Activated CD4-positive, alpha-beta T cell treated with anti-CD3 and anti-CD28 coated beads, Interleukin-2, amount 50 U/mL, for 4 hours (primary cell): ENCODE results near the gene SNAP91.
"Not testable (repeated sequence)": the region's sequence is repeated elsewhere in the genome, so short reads cannot be mapped to it uniquely, and the experiment has no call there.

Source experiments
- DNase-seq, 2 experiments: peaks; one replicate each; pipeline ENCODE4 v3.0.0-alpha.2; 2020

The SNAP91 gene, protein sequence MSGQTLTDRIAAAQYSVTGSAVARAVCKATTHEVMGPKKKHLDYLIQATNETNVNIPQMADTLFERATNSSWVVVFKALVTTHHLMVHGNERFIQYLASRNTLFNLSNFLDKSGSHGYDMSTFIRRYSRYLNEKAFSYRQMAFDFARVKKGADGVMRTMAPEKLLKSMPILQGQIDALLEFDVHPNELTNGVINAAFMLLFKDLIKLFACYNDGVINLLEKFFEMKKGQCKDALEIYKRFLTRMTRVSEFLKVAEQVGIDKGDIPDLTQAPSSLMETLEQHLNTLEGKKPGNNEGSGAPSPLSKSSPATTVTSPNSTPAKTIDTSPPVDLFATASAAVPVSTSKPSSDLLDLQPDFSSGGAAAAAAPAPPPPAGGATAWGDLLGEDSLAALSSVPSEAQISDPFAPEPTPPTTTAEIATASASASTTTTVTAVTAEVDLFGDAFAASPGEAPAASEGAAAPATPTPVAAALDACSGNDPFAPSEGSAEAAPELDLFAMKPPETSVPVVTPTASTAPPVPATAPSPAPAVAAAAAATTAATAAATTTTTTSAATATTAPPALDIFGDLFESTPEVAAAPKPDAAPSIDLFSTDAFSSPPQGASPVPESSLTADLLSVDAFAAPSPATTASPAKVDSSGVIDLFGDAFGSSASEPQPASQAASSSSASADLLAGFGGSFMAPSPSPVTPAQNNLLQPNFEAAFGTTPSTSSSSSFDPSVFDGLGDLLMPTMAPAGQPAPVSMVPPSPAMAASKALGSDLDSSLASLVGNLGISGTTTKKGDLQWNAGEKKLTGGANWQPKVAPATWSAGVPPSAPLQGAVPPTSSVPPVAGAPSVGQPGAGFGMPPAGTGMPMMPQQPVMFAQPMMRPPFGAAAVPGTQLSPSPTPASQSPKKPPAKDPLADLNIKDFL

DNA sequence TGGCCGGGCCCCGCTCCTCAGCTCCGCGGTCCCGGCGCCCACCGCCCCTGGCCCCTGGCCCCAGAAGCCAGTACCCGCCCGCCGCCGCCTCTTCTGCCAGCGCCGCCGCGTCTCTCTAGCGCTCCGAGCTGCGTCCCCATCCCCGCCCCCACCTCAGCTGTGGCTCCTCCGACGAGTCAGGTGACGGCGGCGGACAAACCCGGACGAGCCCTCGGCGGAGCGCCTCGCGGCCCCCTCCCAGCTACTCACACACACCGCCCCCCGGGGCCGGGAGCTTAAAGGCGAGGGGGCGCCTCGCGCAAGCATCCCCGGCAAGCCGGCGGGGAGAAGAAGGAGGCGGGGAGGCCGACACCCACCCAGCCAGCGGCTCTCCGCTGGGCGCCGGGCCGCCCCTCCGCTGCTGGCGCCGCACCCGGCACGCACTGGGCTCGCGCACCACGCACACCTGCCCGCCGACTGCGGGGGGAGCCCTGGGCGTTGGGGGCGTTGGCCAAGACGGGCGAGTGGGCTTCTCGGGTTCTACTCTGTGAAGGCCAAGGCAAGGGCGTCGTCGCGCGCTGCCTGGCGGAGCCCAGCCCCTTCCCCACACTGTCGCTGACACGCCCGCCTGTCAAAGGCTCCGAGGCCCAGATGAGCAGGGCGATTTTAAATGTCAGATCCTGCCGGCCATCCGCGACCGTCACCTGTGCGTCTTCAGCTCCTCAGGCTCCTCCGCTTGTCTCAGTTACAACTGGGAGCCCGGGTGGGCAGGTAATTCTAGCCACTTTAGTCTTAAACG lies at the start of gene SNAP91:
Gene SNAP91, minus strand, starts transcription at position 132 of the 778 bp plus-strand sequence. CDS start 1,174 bp downstream, outside the sequence.
- no peak for DNase-seq

DNA sequence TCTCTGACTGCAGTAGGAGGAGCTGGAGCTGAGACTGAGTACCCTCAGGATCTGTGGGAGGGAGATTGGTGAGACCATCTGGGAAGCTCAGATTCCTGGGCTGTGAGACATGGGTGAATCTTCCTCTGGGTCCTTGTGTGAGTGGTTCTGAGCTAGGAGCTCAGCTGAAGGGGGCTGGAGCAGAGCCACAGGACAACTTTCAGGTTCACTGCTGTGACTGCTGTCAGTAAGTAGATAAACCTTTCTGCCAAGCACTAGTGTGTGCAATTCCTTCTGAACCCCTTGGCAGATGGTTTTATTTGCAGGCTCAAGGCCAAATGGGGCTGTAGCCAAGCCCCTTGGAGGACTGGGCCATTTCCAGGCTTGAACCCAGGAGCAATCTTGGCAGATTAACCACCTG lies 49.6 kb upstream of the SNAP91 start:
- no peak for DNase-seq

- DNase-seq, result no peak
Observed at GRCh38 chr6:83757021-83757420, 48.1 kb upstream of the SNAP91 start.

- DNase-seq, result no peak
Observed at GRCh38 chr6:83756565-83756964, 47.7 kb upstream of the SNAP91 start.

DNA sequence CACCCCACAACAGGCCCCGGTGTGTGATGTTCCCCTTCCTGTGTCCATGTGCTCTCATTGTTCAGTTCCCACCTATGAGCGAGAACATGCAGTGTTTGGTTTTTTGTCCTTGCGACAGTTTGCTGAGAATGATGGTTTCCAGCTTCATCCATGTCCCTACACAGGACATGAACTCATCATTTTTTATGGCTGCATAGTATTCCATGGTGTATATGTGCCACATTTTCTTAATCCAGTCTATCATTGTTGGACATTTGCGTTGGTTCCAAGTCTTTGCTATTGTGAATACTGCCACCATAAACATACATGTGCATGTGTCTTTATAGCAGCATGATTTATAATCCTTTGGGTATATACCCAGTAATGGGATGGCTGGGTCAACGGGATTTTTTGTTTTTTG lies 43.5 kb upstream of the SNAP91 start:
- DNase-seq, result not testable (repeated sequence)

DNA sequence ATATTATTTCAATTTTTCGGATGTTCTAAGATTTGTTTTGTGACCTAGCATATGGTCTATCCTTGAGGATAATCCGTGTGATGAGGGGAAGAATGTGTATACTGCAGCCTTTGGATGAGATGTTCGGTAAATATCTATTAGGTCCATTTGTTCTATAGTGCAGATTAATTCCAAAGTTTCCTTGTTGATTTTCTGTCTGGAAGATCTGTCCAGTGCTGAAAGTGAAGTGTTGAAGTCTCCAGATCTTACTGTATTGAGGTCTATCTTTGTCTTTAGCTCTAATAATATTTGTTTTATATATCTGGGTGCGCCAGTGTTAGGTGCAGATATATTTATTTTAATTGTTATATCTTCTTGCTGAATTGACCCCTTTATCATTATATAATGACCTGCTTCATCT lies 32.2 kb upstream of the SNAP91 start:
- no peak for DNase-seq

- DNase-seq, result no peak
Observed at GRCh38 chr6:83735461-83735860, 26.6 kb upstream of the SNAP91 start.

DNA sequence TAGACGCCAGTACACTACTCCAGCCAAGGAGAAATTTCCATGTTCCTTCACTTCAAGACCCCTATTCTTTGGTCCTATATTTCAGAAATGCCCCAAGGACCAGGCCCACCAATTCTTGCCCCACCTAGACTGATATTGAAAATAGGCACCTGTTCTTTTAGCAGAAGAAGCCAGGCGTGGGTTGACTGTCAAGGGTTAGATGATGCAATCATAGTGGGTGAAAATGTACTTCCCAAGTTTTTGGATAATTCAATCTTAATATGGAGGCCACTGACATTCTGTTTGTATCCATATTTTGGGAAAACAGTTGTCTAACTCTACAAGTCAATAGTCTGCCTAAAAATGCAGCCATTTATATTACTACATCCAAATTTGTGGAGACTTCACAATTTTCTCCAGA lies 21.0 kb upstream of the SNAP91 start:
- DNase-seq, result no peak

GRCh38 chr6:83722876-83723275 lies 14.0 kb upstream of the SNAP91 start:
- DNase-seq, result no peak

DNA sequence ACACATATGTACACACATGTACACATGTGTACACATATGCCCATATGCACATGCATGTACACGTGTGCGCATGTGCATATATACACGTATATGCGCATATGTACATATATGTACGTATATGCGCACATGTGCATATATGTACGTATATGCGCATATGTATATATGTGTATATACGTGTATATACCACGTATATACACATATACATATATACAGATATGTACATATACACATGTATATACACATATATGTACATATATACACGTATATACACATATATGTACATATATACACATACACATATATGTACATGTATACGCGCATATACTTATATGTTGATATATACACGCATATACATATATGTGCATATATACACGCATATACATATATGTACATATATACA lies 8.9 kb upstream of the SNAP91 start:
- no peak for DNase-seq

DNA sequence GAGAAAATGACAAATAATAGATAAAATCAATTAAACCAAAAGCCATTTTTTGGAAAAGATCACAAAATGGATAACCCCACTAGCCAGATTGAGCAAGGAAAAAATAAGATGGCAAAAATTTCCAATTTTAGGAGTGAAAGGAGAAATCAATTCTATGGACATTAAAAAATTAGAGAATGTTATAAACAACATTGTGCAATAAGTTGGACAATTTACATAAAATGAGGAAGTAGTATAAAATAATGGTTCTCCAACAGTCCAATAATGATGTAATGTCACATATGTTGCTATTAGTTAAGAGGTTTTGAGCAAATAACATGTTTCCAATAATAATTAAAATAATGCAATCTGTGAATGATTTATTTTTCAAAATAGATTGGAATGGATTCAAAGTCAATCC lies 3.1 kb upstream of the SNAP91 start:
- DNase-seq, result no peak

DNA sequence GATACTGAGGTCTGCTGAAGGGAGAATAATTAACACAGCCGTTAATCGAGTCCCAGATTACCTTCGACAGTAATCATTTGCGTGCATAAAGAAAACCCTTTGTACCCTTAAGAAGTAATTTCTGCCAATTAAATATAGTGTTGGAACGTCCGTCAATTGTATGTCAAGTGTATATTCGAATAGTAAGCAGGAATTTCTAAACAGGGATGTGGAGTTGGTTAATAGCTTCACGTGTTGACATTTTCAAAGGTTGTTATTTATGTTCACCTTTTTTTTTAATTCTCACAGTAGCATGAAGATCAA lies 798 bp upstream of the SNAP91 start:
- no peak for DNase-seq

DNA sequence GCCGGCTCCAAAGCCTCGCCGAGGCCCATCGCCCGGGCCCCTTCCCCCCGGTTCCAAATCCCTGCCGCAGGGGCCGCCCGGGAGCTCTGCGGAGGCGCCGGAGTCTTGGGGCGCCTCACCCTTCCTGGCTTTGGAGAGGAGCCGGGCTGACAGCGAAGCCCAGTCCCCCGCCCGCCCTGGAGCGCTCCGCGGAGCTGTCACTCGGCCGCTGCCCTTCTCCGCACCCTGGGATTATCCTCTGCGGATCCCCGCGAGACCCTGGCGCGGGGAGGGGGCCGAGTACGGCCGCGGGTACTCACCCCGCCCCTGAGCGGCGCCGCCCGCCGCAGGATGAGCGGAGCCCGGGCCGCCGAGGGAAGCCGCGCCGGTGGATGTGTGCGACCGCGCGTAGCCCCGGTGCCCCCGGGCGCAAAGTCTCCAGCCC lies 343 bp downstream of the SNAP91 start:
- no peak for DNase-seq

- no peak for DNase-seq
Observed at GRCh38 chr6:83707829-83708545, 914 bp downstream of the SNAP91 start.

DNA sequence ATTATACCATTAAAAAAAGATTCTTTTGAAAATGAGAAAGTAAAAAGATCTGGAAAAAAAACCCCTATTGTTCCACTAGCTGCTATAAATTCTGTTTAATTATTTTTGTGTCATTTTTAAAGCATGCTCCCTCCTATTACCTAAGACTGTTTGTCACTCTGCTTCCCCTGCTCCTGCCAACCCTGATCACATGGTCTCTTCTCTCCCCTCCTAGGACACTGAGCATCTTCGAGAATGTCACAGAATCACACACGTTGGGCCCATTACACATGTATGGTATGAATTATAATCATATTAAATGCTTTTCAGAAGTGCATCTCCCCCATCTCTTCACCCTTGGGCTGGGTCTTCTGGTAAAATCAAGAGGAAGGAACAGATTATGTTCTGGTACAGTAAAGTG lies 6.2 kb downstream of the SNAP91 start:
- no peak for DNase-seq

GRCh38 chr6:83702077-83702476 lies 6.8 kb downstream of the SNAP91 start:
- DNase-seq, result no peak

- DNase-seq, result no peak
Observed at GRCh38 chr6:83696674-83697073, 12.2 kb downstream of the SNAP91 start.

DNA sequence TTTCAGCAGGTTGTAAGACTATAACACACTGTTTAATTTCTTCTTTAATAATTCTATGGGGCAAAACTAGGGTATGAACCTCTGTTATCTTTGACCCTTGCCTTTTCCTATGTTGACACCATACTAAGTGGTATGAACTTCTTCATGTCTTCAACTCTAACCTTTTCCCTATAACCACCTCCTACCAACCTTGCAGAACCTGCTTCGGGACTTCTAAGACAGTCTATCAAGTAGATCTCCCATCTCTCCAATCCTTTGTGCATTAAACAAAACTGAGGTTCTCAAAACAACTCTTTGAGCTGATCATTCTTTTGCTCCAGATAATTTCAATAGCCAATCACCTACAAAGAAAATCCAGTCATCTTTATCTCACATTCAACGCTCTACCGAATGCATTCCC lies 23.4 kb downstream of the SNAP91 start:
- no peak for DNase-seq

DNA sequence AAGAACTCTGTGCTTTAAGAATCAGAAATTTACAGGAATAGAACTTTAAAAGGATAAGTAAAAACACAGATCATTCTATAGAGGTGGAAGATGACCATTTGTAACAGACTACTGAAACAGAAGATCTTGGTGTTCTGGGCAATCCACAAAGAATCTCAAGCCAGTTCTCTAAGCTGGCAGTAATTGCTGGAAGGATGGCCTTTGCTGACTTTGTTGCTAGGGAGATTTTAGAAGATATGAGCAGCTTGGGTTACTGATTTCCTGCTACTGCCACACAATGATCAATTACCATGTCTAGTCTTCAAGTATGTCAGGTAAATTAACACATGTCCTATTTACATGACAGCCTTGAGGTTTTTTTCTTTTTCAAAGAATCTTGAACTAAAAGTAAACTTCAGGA lies 31.1 kb downstream of the SNAP91 start:
- DNase-seq, result no peak

DNA sequence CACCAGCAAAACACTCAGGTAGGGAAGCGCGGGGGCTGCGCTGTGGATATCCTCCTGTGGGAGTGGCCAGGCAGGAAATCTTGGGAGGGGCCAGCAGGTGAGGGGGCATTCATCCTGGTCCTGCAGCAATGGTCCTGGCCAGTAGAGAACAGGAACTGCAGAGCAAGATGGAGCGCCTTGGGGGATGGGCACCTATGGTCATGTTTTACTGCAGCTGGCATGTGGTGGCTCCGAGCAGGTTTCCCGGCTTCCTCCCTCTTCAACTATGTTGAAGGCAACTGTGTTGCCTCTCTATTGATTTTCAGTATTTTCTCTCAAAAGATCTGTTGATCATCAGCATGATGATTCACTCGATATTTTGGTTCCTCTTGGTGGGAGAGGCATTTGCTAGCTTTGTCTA lies 70.9 kb downstream of the SNAP91 start:
- DNase-seq, result no peak

DNA sequence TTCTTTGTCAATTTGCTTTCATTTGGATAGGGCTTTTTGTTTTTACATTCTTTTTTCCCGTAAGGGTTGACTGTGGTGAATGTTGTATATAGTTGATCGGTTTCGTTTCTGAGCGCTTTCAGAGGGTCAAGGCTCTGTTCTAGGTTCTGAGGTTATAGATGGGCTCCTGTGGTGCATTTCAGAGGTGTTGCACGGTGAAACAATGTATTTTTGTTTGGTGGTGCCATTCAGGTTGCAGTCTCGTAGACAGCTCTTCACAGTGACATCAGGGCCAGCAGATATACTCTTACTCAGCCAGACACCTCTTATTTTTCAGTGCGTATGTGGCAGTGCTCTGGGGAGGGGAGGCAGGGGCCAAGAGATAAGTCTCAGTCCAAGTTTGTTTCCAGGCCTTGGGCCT lies 72.1 kb downstream of the SNAP91 start:
- DNase-seq, result no peak

GRCh38 chr6:83633609-83634008 lies 75.3 kb downstream of the SNAP91 start:
- DNase-seq, result no peak

DNA sequence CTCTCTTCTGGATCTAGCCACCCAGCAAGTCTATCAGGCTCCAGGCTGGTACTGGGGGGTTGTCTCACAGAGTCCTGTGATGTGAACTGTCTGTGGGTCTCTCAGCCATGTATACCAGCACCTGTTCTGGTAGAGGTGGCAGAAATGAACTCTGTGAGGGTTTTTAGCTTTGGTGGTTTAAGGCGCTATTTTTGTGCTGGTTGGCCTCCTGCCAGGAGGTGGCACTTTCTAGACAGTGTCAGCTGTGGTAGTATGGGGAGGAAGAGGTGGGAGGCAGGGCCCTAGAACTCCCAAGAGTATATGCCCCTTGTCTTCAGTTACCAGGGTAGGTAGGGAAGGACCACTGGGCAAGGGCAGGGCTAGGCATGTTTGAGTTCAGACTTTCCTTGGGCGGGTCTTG lies 75.8 kb downstream of the SNAP91 start:
- DNase-seq, result no peak
